GM18867 (cell line): ENCODE measurements around the gene RGS17.
"Not testable (repeated sequence)": the region's sequence is repeated elsewhere in the genome, so short reads cannot be mapped to it uniquely, and the experiment has no call there.

ENCODE experiments used
- ATAC-seq: cut with Tn5 transposase; IDR thresholded peaks from one replicate; pipeline ENCODE4 v1.9.1; 2021; ENCODE audit warnings: mild to moderate bottlenecking, moderate library complexity; ENCODE audit not compliant: unreplicated experiment

RGS17 gene

DNA sequence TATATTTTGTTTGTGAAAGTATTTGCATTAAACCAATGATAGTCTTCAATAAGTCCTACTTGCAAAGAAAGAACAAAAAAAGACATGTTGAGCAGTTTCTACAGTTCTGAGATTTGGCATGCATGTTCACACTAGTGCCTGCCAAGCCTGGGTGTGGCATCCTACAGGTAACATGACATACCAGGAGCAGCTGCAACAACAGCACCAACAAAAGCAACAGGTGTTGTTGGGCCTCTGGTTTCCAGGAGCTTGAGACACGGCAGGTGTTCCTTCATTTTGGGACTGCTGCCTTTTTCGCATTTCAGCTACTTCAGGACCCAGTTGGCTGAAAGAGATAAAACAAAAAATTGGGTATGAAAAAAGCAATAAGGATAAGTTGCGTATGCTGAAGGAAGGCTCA is 87.4 kb downstream of the RGS17 start:
- no peak for ATAC-seq

DNA sequence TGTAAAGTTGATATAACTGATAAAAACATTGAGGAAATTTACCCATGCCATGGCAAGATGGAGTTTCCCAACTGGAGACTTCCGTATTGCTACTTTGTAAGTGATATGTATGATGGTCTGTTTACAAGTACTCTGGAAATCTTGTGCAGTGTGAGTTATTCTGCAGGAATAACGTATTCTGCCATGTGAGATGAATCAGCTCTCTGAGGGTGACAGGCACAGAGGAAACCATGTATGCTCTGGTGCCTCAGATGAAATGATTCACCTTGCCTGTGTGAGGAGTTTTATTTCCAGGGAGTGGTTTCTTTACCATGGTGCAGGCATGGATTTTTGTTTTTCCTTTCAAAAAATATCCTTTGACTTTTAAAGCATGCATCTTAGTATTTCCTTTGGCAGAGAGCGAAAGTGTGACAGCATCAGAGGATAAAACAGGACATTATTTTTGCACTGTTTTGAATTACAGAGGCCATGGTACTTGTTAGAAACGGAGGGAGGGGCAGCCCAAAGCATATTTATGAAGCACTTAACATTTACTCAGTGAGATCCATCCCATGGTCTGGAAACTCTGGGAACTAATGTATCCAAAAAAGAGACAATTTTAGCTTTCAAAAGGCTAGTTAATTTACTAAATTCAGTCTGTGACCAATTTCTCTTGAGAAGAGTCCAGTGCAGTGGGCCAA is 92.6 kb downstream of the RGS17 start:
- no peak for ATAC-seq

DNA sequence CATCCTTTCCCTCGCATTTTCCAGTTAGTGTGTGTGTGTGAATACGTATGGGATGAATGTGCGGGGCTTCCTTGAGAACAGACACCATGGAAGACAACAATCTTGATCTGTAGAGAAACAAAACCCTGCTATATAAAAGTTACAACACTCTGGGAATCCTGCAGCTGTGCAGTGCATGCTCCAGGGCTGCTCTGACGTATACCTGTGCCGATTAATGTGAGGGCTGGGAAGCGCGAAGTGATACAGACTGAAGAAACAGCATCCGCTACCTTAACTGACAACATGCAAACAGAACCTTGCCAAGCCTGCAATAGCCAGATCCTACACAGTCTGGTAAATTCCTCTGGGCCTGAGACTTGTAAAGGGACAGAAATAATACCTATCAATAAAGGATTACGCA is 96.9 kb downstream of the RGS17 start:
- no peak for ATAC-seq

- no peak for ATAC-seq
Measured at GRCh38 chr6:153032255-153032882, 98.7 kb downstream of the RGS17 start.

DNA sequence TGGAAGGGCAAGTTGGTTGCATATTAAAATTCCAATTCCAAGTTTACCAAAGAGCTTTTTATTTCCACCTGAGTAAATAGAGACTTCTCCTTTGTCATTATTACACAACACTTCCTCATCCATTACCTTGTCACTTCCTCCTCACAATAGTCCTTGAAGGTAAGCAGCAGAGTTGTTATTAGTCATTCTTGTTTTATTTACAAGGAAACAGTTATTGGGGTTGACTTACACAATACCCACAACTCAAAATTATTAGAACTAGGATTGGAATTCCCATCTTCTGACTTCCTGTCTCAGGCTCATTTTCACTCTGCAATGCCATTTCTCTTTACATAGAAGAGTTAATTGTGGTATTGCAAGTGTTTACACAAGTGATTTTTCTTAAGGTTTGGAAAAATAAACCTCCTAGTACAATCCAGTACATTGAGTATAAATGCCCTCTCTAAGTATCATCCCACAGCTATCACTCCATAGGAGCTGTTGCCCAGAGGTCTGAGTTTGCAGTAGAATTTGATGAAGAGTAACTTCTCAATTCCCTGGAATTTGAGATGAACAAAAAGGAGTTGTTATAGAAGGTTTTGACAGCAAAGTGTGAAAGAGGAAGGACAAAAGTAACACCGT is 99.6 kb downstream of the RGS17 start:
- no peak for ATAC-seq

DNA sequence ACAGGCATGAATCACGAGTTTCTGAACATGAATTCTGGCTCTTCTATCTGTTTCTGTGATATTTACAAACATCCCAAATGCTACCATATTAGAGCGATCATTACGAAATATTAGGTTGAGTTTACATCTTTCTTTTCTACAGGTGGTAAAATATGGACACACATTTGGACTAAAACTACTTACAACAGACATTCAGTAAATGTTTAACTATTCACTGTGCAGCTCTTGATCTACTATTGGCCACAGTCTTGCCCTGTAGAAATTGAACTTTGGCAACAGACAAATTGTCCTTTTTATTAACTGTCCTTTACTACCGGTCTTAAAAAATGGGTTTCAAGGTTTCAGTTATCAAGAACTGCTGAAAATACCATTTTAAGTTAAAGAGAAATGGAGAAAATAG is 102.1 kb downstream of the RGS17 start:
- no peak for ATAC-seq

GRCh38 chr6:153028286-153028685 is 102.8 kb downstream of the RGS17 start:
- no peak for ATAC-seq

GRCh38 chr6:153027480-153027879 is 103.6 kb downstream of the RGS17 start:
- ATAC-seq: no peak

DNA sequence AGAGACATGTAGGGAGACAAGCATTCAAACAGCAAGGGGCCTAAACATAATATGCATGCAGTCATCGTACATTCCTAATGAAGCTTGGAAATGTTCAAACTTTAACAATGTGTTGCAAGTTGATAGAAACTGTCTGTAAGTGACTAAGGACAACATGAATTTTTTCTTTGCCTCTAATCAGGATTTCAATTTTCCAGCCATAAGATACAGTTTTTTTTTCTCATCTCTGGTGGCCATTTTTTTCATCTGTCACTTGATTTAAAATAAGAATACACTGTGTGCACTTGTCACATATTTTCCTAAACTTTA is 106.4 kb downstream of the RGS17 start:
- ATAC-seq: no peak

DNA sequence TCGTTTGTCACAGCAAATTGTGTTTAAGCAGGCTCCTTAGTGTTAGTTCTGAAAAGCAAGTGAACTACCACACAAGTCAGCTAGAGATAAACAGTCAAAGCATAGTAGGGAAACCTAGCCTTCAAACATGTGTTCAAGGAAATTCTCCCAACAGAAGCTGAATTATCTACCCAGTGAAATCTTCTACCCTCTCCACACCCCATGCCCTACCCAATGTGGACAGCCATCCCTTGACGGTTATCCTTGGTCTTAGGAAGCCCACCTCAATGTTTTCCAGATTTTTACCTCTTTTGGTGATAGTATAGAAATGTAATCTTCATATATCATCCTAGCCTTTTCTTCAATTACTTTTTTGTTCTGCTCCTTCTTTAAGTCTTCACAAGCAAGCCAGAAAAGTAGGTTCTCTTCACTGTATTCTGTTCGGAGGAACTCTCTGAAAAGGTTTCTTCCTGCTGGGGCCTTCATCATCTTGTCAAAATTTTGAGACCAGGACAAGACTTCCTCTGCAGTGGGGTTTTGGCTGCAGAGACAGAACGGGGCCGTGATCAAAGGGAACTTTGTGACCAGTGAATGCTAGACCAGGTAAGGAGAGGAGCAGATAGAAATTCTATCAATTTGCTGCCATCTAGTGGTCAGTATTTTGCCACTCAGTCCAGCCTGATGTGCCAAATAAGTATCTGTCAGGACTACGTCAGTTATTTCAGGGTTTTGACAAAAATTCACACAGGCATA is 106.9 kb downstream of the RGS17 start:
- ATAC-seq: peak; percentile 99

DNA sequence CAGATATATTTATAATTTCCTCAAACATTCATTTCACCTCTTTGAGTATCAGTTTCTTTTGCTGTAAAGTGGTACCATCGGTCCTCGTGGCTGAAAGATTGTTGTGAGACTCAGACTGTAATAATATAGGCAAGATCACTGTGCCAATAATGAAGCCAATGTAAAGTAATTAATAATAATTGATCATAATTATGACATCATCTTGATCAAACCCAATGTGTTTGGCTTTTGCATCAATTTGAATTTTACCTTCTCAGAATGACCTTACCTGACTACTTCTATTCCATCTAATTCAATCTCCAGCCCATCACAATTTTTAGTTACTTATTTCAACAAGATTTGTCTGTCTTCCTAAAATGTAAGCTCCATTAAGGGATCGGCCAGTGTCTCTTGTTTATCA is 112.7 kb downstream of the RGS17 start:
- ATAC-seq: no peak

GRCh38 chr6:153016846-153017245 is 114.2 kb downstream of the RGS17 start:
- ATAC-seq: no peak

- ATAC-seq: no peak
Measured at GRCh38 chr6:153015094-153015640, 115.9 kb downstream of the RGS17 start.

DNA sequence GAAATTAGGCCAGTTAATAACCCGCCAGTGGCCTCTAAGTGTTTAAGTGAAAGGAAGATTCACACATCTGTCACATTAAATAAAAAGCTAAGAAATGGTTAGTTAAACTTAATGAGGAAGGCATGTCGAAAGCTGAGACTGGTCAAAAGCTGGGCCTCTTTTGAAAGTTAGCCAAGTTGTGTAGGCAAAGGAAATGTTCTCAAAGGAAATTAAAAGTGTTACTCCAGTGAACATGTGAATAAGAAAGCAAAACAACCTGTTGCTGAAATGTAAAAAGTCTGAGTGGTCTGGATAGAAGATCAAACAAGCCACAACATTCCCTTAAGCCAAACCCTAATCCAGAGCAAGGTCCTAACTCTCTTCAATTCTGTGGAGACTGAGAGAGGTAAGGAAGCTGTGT is 117.6 kb downstream of the RGS17 start:
- ATAC-seq: no peak

GRCh38 chr6:153012856-153013255 is 118.2 kb downstream of the RGS17 start:
- no peak for ATAC-seq

DNA sequence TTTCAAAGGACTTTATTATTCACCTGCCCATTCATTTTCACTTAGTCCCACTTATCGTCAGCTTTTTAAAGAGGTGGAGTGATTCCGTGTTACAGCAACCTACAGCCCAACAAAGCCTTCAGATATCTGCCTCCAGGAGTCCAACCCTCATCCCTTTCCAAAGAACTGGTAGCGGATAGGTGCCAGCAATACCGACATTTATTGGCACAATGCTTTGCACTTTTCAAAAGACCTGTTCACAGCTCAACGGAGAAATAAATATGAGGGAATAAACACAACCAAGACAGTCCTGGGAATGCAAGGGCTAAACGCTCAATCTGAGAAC is 127.8 kb downstream of the RGS17 start:
- ATAC-seq: peak; percentile 4

DNA sequence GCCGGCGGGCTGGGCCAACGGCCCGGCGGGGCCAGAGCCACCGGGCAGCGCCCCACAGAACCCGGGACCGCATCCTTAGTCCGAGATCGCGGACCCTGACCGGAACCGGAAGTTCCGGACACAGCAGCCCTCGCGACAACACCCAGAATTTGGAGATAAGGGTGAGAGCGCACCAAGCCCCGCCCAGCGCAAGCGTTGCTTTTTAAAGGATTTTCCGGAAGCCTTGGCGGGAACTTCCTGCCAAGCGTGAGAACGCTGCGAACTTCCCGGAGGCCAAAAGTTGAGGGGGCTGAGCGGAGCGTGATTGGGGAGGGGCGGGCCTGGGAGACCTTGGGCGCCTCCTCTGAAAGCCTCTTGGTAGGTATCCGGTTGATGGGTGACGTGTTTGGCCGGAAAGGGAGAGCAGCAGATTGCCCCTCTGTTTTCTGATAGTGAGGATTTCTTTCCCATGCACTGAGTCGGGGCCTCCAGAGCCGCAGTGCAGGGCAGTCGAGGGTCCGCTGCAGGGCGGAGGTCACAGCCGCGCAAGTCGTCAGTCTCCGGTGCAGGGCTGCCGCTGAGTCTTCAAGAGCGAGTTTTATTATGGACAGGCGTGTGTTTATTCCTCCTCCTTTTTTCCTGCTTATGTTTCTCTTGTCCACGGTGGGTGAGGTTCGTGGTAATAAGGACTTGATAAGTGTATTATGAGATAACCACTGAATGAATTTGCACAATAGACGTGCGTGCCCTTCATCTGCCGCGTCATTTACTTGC is 128.3 kb downstream of the RGS17 start, which contains the start of gene MTRF1L:
TSS of gene MTRF1L (minus strand) at position 97 of the 753 bp plus-strand sequence. CDS start at position 73, 24 bp downstream.
- ATAC-seq: peak; percentile 95

DNA sequence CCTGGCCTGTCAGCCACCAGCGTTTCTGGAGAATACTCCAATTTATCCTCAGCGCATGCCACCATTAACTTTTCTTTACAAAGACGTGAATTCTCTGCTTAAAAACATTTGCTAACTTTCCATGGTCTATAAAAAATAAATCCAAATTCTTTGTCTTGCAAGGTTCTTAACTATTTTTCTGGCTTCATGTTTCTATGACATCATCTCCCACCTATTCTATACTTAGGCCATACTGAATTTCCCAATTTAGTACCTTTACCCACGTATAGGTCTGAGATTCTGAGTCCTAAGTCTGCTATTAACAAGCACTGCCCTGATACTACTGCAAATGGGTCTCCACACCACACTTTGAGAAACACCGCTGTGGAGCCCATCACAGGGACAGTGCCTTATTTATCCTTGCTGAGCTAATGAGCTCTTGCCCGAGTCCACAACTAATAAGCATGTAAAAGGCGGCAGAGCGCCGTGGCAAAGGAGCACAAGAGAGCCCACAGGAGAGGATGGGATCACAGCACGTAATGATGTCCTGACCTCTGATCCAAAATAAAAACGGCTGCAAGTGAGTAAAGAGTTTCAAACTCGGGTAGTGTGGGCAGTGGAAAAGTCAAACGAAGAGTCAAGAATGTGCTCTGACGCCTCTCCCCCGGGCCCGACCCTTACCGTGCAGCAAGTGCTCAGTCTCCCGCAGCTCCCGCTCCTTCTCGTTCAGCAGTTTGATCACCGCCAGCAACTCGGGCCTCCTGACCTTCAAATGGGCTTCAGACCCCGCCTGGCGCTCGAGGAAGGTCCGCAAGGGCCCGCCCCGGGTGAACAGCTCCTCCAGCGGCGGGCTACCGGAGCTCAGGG is 129.1 kb downstream of the RGS17 start:
- ATAC-seq: peak; percentile 20

DNA sequence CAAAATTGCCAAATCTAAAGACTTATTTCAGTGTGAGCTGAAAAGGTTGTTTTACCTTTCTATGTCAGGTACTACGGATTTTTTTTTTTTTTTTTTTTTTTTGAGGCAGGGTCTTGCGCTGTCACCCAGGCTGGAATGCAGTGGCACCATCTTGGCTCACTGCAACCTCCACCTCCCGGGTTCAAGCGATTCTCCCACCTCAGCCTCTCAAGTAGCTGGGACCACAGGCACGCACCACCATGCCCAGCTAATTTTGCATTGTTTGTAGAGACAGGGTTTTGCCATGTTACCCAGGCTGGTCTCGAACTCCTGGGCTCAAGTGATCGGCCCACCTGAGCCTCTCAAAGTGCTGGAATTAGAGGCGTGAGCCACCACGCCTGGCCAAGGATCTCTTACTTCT is 130.3 kb downstream of the RGS17 start:
- ATAC-seq: not testable (repeated sequence)

DNA sequence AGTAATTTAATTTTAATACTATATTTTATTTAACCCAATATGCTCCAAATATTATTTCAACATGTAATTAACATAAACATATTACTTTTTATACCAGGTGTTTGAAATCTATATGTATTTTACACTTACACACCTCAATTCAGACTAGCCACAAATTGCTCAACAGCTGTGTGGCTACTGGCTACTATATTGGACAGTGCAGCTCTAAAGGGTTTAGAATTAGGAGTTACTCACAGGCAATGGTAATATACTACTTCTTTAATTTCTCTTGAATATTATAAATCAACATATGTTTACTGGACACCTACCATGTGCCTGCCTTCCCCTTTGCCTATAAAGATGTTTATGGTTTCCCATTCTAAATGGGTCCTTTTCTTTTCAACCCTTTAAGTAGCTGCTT is 130.8 kb downstream of the RGS17 start:
- ATAC-seq: no peak
